Caco-2 (cell line): Measurements from ENCODE around the gene HACL1. TPM values are rescaled to one million over a fixed set of nuclear protein-coding genes. Genes with fewer than 3 reads are reported as not detected.

ENCODE experiments used
- BruUV-seq: library from RNA; stranded (reverse); fragments of 400-500 nt; replicated peaks from 2 replicates; lab custom pipeline; 2021; lab: Mats Ljungman, UMichigan
- CTCF ChIA-PET: fragments of 300-600 bp; sonication (Branson Sonifier 250); formaldehyde crosslinking; loops from one replicate; lab custom pipeline; 2022; ENCODE audit warnings: antibody characterized with exemption; lab: Charles Lee
- POLR2A ChIA-PET: fragments of 300-600 bp; sonication (Branson Sonifier 250); formaldehyde crosslinking; loops from one replicate; lab custom pipeline; 2022; ENCODE audit warnings: antibody characterized with exemption; lab: Charles Lee
- DNase-seq, 2 experiments: peaks; one replicate each; pipeline versions ENCODE4 v3.0.0 to v3.0.0-alpha.2; 2020 to 2022
- H3K27me3 ChIP-seq: replicated peaks from 2 replicates; pipeline ENCODE4 v1.6.0; 2011; ENCODE audit warnings: low read length; ENCODE audit not compliant: control insufficient read depth, insufficient read depth
- H3K36me3 ChIP-seq: 2 replicates; pipeline ENCODE4 v1.5.1; 2011; ENCODE audit warnings: low read length; ENCODE audit not compliant: control insufficient read depth, insufficient read depth
- H3K4me1 ChIP-seq: fragments of 250-450 bp; sonication (Bioruptor Pico); 2 replicates; pipeline ENCODE4 v1.5.1; 2020; ENCODE audit warnings: mild to moderate bottlenecking
- H3K4me3 ChIP-seq: 2 replicates; pipeline ENCODE4 v1.5.1; 2011; ENCODE audit warnings: low read depth, mild to moderate bottlenecking, control low read depth, low read length
- H3K9me3 ChIP-seq: fragments of 250-450 bp; sonication (Bioruptor Pico); 2 replicates; pipeline ENCODE4 v1.5.1; 2020; ENCODE audit warnings: mild to moderate bottlenecking, moderate library complexity
- H3K27ac Mint-ChIP-seq: one replicate; pipeline ENCODE4 v1.8.0; 2022; ENCODE audit warnings: mixed read lengths; ENCODE audit not compliant: unreplicated experiment
- H3K27me3 Mint-ChIP-seq: one replicate; pipeline ENCODE4 v1.8.0; 2022; ENCODE audit warnings: mixed read lengths; ENCODE audit not compliant: insufficient read depth, unreplicated experiment
- H3K36me3 Mint-ChIP-seq: one replicate; pipeline ENCODE4 v1.8.0; 2022; ENCODE audit warnings: mild to moderate bottlenecking, mixed read lengths; ENCODE audit not compliant: insufficient read depth, unreplicated experiment
- H3K4me1 Mint-ChIP-seq: one replicate; pipeline ENCODE4 v1.8.0; 2022; ENCODE audit warnings: low read depth, mixed read lengths; ENCODE audit not compliant: unreplicated experiment
- H3K4me3 Mint-ChIP-seq: one replicate; pipeline ENCODE4 v1.8.0; 2022; ENCODE audit warnings: mild to moderate bottlenecking, moderate library complexity, mixed read lengths; ENCODE audit not compliant: unreplicated experiment
- H3K9me3 Mint-ChIP-seq: one replicate; pipeline ENCODE4 v1.8.0; 2022; ENCODE audit warnings: mixed read lengths; ENCODE audit not compliant: unreplicated experiment
- intact Hi-C: fragments of 100-400 bp; cut with micrococcal nuclease; formaldehyde crosslinking; loops from one replicate; pipeline ENCODE4 v1.10.0; 2022; ENCODE audit not compliant: unreplicated experiment
- total RNA-seq: library from RNA; stranded (reverse); gene quantifications from 2 replicates; pipeline ENCODE4 v1.2.3, GENCODE V29; 2022
- TF ChIP-seq, protein P1 (sequence below), 2 experiments: fragments of 200-600 bp in 1 of 2; IDR thresholded peaks; 1 replicate in 1 of 2; 2 replicates in 1 of 2; pipeline versions ENCODE4 v1.5.1 to v1.8.0; 2011 to 2022; ENCODE audit warnings: antibody characterized with exemption in 1 of 2, control low read depth in 1 of 2, inconsistent platforms in 1 of 2, low read depth in 1 of 2, low read length in 1 of 2, mild to moderate bottlenecking in 1 of 2, moderate library complexity in 1 of 2; ENCODE audit not compliant: insufficient read depth in 1 of 2, severe bottlenecking in 1 of 2, unreplicated experiment in 1 of 2

The HACL1 gene
- total RNA-seq, 1 experiment from 2014 or later, result 48.1 TPM

GRCh38 chr3:15521573-15521965 lies 79.8 kb downstream of the HACL1 start, which contains the start of gene COLQ:
COLQ (minus strand) TSS chr3:15521706; CDS start chr3:15521625, 81 bp downstream.
- Mint-ChIP-seq H3K27ac (no peak within 1 kb of the TSS), H3K27me3 (no peaks in the 10 kb centered on the region), H3K36me3 (no peaks in the 10 kb centered on the region), H3K4me1 (peaks cover 5% of the 10 kb centered on the region), H3K4me3 (no peak within 1 kb of the TSS), H3K9me3 (no peaks in the 10 kb centered on the region)
- TF ChIP-seq, protein P1, sequence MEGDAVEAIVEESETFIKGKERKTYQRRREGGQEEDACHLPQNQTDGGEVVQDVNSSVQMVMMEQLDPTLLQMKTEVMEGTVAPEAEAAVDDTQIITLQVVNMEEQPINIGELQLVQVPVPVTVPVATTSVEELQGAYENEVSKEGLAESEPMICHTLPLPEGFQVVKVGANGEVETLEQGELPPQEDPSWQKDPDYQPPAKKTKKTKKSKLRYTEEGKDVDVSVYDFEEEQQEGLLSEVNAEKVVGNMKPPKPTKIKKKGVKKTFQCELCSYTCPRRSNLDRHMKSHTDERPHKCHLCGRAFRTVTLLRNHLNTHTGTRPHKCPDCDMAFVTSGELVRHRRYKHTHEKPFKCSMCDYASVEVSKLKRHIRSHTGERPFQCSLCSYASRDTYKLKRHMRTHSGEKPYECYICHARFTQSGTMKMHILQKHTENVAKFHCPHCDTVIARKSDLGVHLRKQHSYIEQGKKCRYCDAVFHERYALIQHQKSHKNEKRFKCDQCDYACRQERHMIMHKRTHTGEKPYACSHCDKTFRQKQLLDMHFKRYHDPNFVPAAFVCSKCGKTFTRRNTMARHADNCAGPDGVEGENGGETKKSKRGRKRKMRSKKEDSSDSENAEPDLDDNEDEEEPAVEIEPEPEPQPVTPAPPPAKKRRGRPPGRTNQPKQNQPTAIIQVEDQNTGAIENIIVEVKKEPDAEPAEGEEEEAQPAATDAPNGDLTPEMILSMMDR (IDR thresholded peaks at IDR 0.05; ENCODE audit: insufficient read depth in 1 of 2, low read depth in 1 of 2, low read length in 1 of 2, severe bottlenecking in 1 of 2, unreplicated experiment in 1 of 2), result no peak
- H3K27me3 ChIP-seq, result no peaks in the 10 kb centered on the region
- no peaks in the 10 kb centered on the region for H3K36me3 ChIP-seq
- no peaks in the 10 kb centered on the region for H3K9me3 ChIP-seq
- DNase-seq, result no peak
- ChIA-PET CTCF (no interaction called here), POLR2A (no interaction called here)
- H3K4me3 ChIP-seq, result no peak within 1 kb of the TSS
- BruUV-seq, result no TSS peak
- H3K4me1 ChIP-seq, result no peaks in the 10 kb centered on the region
- intact Hi-C loops, result no loop called here

DNA sequence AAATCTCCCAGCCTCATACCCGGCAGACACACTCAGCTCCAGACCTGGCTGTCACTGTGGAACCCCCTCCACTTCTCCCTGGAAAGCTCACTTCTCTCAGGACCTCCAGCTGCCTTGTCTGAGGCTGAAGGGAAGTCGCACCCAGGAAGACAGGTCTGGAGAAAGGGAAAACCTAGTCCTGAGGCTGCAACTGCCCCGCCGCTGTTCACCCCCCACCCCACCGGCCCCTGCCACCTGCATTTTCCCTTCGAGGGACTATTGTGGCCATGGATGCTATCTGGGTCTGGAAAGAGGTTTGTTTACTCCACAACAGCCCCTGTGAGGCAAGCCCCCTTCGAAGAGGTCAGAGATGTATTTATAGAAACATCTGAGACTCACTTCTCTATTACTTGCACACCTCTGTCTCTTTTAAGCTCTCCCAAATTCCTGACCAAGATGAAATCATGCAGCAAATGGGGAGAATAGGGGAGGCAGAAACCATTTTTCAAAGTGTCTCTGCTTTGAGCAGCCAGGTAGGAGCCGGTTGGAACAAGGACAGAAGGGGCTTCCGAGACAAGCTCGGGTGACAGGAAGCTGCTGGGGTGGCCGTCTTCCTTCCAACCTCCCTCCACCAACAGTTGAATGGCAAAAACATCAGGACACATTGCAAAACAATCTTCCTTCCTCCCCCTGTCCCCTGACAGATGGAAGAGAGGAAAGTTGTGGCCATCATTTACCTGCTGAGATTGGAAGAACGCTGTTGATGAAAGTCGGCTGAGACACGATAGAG lies 80.4 kb downstream of the HACL1 start:
- BruUV-seq, result no TSS peak
- POLR2A ChIA-PET, result no interaction called here
- CTCF ChIA-PET, result no interaction called here
- H3K4me1 Mint-ChIP-seq, result peaks cover 5% of the 10 kb centered on the region
- no peak overlapping the region for H3K27ac Mint-ChIP-seq
- Histone ChIP-seq H3K4me3 (no peak overlapping the region), H3K27me3 (no peaks in the 10 kb centered on the region), H3K36me3 (no peaks in the 10 kb centered on the region), H3K4me1 (no peaks in the 10 kb centered on the region), H3K9me3 (no peaks in the 10 kb centered on the region)
- H3K4me3 Mint-ChIP-seq, result no peak overlapping the region
- no peak for DNase-seq
- no peaks in the 10 kb centered on the region for H3K27me3 Mint-ChIP-seq
- H3K36me3 Mint-ChIP-seq, result no peaks in the 10 kb centered on the region
- TF ChIP-seq, protein P1 (IDR thresholded peaks at IDR 0.05; ENCODE audit: insufficient read depth in 1 of 2, low read depth in 1 of 2, low read length in 1 of 2, severe bottlenecking in 1 of 2, unreplicated experiment in 1 of 2), result no peak
- intact Hi-C loops, result no loop called here
- no peaks in the 10 kb centered on the region for H3K9me3 Mint-ChIP-seq

- H3K27me3 ChIP-seq, result no peaks in the 10 kb centered on the region
- TF ChIP-seq, protein P1 (IDR thresholded peaks at IDR 0.05; ENCODE audit: insufficient read depth in 1 of 2, low read depth in 1 of 2, low read length in 1 of 2, severe bottlenecking in 1 of 2, unreplicated experiment in 1 of 2), result no peak
- Mint-ChIP-seq H3K4me3 (no peak overlapping the region), H3K27me3 (no peaks in the 10 kb centered on the region), H3K36me3 (no peaks in the 10 kb centered on the region), H3K9me3 (no peaks in the 10 kb centered on the region), H3K27ac (no peak overlapping the region), H3K4me1 (peaks cover 5% of the 10 kb centered on the region)
- H3K36me3 ChIP-seq, result no peaks in the 10 kb centered on the region
- CTCF ChIA-PET, result no interaction called here
- BruUV-seq, result no TSS peak
- H3K4me3 ChIP-seq, result no peak overlapping the region
- DNase-seq, result no peak
- intact Hi-C loops, result no loop called here
- H3K9me3 ChIP-seq, result no peaks in the 10 kb centered on the region
- POLR2A ChIA-PET, result no interaction called here
- H3K4me1 ChIP-seq, result no peaks in the 10 kb centered on the region
These were observed 81.2 kb downstream of the HACL1 start for GRCh38 chr3:15520185-15520584.
